GM12864 (cell line): ENCODE data around the gene C1QTNF12.
A peak's percentile ranks its signal among the peaks of the same experiment; 100 is the strongest.

ENCODE experiments used
- DNase-seq: peaks from one replicate; pipeline ENCODE4 v3.0.0-alpha.2; 2011; ENCODE audit warnings: low read depth
- H3K4me3 ChIP-seq: 2 replicates; pipeline ENCODE4 v1.5.1; 2011; ENCODE audit warnings: mild to moderate bottlenecking, low read depth, low read length, control low read depth
- CTCF ChIP-seq: IDR thresholded peaks from 2 replicates; pipeline ENCODE4 v1.5.1; 2011; ENCODE audit warnings: low read depth, mild to moderate bottlenecking, moderate library complexity, low read length, control low read depth, inconsistent platforms; ENCODE audit errors: missing control alignments

C1QTNF12 gene

GRCh38 chr1:1291548-1292441 lies 45.3 kb upstream of the C1QTNF12 start:
- TF ChIP-seq CTCF, result peak; percentile 64
- DNase-seq, result no peak
- no peak overlapping the region for H3K4me3 ChIP-seq

- H3K4me3 ChIP-seq, result no peak overlapping the region
- DNase-seq, result no peak
- TF ChIP-seq CTCF, result no peak
Observed at GRCh38 chr1:1291023-1291528, 44.6 kb upstream of the C1QTNF12 start.

GRCh38 chr1:1290238-1290731 lies 43.8 kb upstream of the C1QTNF12 start:
- peak; percentile 32 for TF ChIP-seq CTCF

GRCh38 chr1:1287288-1288110 lies 41.0 kb upstream of the C1QTNF12 start:
- DNase-seq, result no peak
- H3K4me3 ChIP-seq, result no peak overlapping the region

More at GRCh38 chr1:1290238-1290731, 43.8 kb upstream of the C1QTNF12 start:
- no peak overlapping the region for H3K4me3 ChIP-seq
- no peak for DNase-seq

GRCh38 chr1:1286313-1287261 lies 40.1 kb upstream of the C1QTNF12 start:
- H3K4me3 ChIP-seq, result no peak overlapping the region
- DNase-seq, result no peak
- no peak for TF ChIP-seq CTCF

More at GRCh38 chr1:1287288-1288110, 41.0 kb upstream of the C1QTNF12 start:
- TF ChIP-seq CTCF, result no peak
